CD8-positive, alpha-beta memory T cell (primary cell): ENCODE results near the gene PRR20D. TPM values are rescaled to one million over a fixed set of nuclear protein-coding genes. Genes with fewer than 3 reads are reported as not detected.

Experiments
- polyA plus RNA-seq: library from polyadenylated mRNA; unstranded; fragments of 300-500 nt; fragmentation: Illumina TruSeq; gene quantifications from one replicate; pipeline ENCODE4 v1.2.3, GENCODE V29; 2021
- total RNA-seq, 2 experiments: library from RNA; stranded (reverse); gene quantifications; one replicate each; pipeline ENCODE4 v1.2.3, GENCODE V29; 2021

Gene PRR20D
- total and polyA plus RNA-seq, 3 experiments from 2014 or later: not detected

Other genes starting within 250 kb of the PRR20D start
- not detected for gene PRR20A, start 19.7 kb upstream of the PRR20D start, total RNA-seq
- gene PRR20A, start 19.7 kb upstream of the PRR20D start, polyA plus RNA-seq: not detected
- gene PRR20B, start 13.1 kb upstream of the PRR20D start, total RNA-seq: not detected
- not detected for gene PRR20B, start 13.1 kb upstream of the PRR20D start, polyA plus RNA-seq
- gene PRR20C, start 6.6 kb upstream of the PRR20D start, total RNA-seq: not detected
- gene PRR20C, start 6.6 kb upstream of the PRR20D start, polyA plus RNA-seq: not detected
- gene PRR20E, start 6.6 kb downstream of the PRR20D start, total RNA-seq: not detected
- gene PRR20E, start 6.6 kb downstream of the PRR20D start, polyA plus RNA-seq: not detected